ENCODE measurements around the gene PLD1.

GRCh38 chr3:171799501-171799900 lies 10.8 kb downstream of the PLD1 start:
- no peak for TF ChIP-seq CTCF (IDR thresholded peaks at IDR 0.05)
- TF ChIP-seq POLR2A (IDR thresholded peaks at IDR 0.05) = no peak

Data from right lobe of liver (tissue), 4 donors.